ENCODE data around the gene HSD17B4. TPM values are rescaled to one million over a fixed set of nuclear protein-coding genes. Genes with fewer than 3 reads are reported as not detected.

HSD17B4 gene
- total and polyA plus RNA-seq, 2 of the 13 experiments (the other 11 are each of a cell fraction or from before 2014, with no cell fraction given), result 178 to 399 TPM

- TF ChIP-seq ZNF567 (CRISPR knock-in tag; IDR thresholded peaks at IDR 0.05; ENCODE audit: borderline replicate concordance) (0 out of 2 replicates have a peak, but pooled peaks have one; percentile 83), ATRX (CRISPR knock-in tag; IDR thresholded peaks at IDR 0.05; ENCODE audit: borderline replicate concordance) (no peak), ZNF776 (CRISPR knock-in tag; IDR thresholded peaks at IDR 0.05) (peak; percentile 86), GPN1 (CRISPR knock-in tag; IDR thresholded peaks at IDR 0.05; ENCODE audit: borderline replicate concordance) (no peak), ZNF609 (CRISPR knock-in tag; IDR thresholded peaks at IDR 0.05; ENCODE audit: borderline replicate concordance) (peak; percentile 85), ZNF124 (CRISPR knock-in tag; IDR thresholded peaks at IDR 0.05) (peak; percentile 69), ZNF652 (CRISPR knock-in tag; IDR thresholded peaks at IDR 0.05; ENCODE audit: borderline replicate concordance, low read depth) (peak; percentile 43; the same call in 1 of the 2 replicates), ARHGAP35 (CRISPR knock-in tag; IDR thresholded peaks at IDR 0.05; ENCODE audit: borderline replicate concordance) (no peak; the same call in 1 of the 2 replicates), TSC22D2 (CRISPR knock-in tag; IDR thresholded peaks at IDR 0.05; ENCODE audit: borderline replicate concordance) (0 out of 2 replicates have a peak, but pooled peaks have one; percentile 24), MAFF (IDR thresholded peaks at IDR 0.05; ENCODE audit: low read depth, low read length) (no peak), ZNF563 (CRISPR knock-in tag; IDR thresholded peaks at IDR 0.05) (peak; percentile 68; the same call in 1 of the 2 replicates)
- TF ChIP-seq, protein P1, sequence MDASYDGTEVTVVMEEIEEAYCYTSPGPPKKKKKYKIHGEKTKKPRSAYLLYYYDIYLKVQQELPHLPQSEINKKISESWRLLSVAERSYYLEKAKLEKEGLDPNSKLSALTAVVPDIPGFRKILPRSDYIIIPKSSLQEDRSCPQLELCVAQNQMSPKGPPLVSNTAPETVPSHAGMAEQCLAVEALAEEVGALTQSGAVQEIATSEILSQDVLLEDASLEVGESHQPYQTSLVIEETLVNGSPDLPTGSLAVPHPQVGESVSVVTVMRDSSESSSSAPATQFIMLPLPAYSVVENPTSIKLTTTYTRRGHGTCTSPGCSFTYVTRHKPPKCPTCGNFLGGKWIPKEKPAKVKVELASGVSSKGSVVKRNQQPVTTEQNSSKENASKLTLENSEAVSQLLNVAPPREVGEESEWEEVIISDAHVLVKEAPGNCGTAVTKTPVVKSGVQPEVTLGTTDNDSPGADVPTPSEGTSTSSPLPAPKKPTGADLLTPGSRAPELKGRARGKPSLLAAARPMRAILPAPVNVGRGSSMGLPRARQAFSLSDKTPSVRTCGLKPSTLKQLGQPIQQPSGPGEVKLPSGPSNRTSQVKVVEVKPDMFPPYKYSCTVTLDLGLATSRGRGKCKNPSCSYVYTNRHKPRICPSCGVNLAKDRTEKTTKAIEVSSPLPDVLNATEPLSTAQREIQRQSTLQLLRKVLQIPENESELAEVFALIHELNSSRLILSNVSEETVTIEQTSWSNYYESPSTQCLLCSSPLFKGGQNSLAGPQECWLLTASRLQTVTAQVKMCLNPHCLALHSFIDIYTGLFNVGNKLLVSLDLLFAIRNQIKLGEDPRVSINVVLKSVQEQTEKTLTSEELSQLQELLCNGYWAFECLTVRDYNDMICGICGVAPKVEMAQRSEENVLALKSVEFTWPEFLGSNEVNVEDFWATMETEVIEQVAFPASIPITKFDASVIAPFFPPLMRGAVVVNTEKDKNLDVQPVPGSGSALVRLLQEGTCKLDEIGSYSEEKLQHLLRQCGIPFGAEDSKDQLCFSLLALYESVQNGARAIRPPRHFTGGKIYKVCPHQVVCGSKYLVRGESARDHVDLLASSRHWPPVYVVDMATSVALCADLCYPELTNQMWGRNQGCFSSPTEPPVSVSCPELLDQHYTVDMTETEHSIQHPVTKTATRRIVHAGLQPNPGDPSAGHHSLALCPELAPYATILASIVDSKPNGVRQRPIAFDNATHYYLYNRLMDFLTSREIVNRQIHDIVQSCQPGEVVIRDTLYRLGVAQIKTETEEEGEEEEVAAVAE (CRISPR knock-in tag; IDR thresholded peaks at IDR 0.05; ENCODE audit: borderline replicate concordance), result peak; percentile 63; the same call in 1 of the 2 replicates
- TF ChIP-seq, protein P2, sequence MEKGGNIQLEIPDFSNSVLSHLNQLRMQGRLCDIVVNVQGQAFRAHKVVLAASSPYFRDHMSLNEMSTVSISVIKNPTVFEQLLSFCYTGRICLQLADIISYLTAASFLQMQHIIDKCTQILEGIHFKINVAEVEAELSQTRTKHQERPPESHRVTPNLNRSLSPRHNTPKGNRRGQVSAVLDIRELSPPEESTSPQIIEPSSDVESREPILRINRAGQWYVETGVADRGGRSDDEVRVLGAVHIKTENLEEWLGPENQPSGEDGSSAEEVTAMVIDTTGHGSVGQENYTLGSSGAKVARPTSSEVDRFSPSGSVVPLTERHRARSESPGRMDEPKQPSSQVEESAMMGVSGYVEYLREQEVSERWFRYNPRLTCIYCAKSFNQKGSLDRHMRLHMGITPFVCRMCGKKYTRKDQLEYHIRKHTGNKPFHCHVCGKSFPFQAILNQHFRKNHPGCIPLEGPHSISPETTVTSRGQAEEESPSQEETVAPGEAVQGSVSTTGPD (CRISPR knock-in tag; IDR thresholded peaks at IDR 0.05), result 0 out of 2 replicates have a peak, but pooled peaks have one; percentile 55
- TF ChIP-seq, protein P3, sequence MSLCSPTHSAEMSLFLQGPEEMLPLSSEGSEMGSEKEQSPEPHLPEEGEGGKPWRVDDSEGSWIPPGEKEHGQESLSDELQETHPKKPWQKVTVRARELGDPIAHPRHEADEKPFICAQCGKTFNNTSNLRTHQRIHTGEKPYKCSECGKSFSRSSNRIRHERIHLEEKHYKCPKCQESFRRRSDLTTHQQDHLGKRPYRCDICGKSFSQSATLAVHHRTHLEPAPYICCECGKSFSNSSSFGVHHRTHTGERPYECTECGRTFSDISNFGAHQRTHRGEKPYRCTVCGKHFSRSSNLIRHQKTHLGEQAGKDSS (CRISPR knock-in tag; IDR thresholded peaks at IDR 0.05; ENCODE audit: borderline replicate concordance, low read depth), result 0 out of 2 replicates have a peak, but pooled peaks have one; percentile 44
- TF ChIP-seq, protein P4, sequence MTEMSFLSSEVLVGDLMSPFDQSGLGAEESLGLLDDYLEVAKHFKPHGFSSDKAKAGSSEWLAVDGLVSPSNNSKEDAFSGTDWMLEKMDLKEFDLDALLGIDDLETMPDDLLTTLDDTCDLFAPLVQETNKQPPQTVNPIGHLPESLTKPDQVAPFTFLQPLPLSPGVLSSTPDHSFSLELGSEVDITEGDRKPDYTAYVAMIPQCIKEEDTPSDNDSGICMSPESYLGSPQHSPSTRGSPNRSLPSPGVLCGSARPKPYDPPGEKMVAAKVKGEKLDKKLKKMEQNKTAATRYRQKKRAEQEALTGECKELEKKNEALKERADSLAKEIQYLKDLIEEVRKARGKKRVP (CRISPR knock-in tag; IDR thresholded peaks at IDR 0.05), result 0 out of 4 replicates have a peak, but pooled peaks of 1 of the 2 experiments have one; percentile 35
Observed at GRCh38 chr5:119452373-119453039, at the start of gene HSD17B4 (continued).
